Globus pallidus (tissue), 1 donor: Measurements from ENCODE around the gene METRN.

Experiments used
- DNase-seq: peaks from one replicate; pipeline ENCODE4 v3.0.0-alpha.2; 2015; ENCODE audit warnings: low spot score

Gene METRN

DNA sequence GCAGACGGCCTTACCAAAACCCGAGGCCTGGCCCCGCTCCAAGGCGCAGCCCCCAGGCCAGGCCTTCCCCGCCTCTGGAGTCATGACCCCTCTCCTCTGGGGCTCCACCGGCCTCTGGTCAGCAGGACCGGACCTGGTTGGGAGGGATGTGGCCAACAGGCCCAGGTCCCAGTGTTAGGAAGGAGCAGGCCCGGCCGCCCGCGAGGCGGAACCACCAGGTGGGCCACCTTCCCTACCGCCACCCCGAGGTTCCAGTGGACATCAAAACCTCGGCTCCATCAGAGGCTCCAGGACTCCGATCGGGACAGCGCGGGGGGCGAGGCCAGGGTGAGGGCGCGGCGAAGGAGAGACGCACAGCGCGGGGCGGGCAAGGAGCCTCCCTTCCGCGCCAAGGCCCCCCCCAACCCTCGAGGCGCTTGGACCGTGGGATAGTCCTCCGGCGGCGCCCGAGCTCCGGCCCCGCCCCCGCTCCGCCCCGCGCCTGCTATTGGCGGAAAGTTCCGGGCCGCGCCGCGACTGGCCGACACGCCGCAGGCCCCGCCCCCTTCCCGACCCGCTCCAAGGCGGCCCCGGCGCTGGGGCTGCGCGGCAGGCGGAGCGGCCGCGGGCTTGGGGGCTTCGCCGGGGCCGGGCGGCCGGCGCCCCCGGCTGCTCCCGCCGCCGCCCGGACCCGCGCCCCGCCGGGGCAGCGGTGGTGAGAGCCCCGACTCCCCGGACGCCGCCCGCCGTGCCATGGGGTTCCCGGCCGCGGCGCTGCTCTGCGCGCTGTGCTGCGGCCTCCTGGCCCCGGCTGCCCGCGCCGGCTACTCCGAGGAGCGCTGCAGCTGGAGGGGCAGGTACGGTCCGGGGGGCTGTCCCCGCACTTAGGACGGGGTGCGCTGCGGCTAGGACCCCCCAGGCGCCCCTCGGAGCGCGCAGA lies at the start of gene METRN:
Gene METRN (plus strand): TSS at position 561 of the 919 bp plus-strand sequence. CDS start 172 bp downstream, at position 733.
- peak; percentile 90 for DNase-seq

DNA sequence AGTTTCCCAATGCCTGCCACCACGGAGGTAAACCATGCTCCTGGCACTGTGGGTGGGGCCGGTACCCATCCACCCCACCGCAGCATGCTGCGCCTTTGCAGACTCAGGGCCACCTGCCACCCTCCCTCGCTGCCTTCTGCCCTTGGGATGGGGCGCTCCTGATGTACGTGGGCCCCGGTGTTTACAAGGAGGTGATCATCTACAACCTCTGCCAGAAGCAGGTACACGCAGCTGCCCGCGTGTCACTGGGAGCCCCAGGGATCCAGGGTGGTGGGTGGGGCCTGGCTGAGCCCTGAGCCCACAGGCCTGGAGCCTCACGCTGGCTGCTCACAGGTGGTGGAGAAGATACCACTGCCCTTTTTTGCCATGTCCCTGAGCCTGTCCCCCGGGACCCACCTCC lies 48.3 kb upstream of the METRN start:
- DNase-seq, result no peak

DNA sequence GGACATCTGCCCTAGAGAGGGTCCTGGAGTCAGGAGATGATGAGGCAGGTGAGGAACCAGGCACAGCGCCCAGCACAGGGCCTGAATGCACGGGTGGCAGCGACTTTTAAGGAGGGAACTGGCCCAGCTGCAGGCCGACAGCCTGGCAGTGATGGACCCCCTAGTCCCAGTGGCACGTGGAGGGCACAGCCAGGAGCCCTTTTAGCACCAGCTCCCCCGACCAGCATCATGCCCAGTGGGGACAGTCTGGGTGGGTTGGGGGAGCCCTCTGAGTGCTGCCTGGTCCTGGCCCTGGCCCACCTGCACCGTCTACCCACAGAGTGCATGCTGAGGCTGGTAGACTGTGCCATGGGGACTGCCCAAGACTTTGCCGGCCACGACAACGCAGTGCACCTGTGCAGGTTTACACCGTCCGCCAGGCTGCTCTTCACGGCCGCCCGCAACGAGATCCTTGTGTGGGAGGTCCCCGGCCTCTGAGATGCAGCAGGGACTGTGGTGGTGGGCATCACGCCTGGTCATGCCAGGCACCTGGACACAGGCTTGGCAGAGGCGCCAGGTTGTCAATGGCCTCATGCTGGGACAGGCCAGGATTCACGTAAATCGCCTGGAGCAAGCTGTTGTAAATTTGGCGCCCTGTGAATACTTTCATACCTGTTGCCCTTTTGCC lies 47.7 kb upstream of the METRN start:
- DNase-seq, result no peak

DNA sequence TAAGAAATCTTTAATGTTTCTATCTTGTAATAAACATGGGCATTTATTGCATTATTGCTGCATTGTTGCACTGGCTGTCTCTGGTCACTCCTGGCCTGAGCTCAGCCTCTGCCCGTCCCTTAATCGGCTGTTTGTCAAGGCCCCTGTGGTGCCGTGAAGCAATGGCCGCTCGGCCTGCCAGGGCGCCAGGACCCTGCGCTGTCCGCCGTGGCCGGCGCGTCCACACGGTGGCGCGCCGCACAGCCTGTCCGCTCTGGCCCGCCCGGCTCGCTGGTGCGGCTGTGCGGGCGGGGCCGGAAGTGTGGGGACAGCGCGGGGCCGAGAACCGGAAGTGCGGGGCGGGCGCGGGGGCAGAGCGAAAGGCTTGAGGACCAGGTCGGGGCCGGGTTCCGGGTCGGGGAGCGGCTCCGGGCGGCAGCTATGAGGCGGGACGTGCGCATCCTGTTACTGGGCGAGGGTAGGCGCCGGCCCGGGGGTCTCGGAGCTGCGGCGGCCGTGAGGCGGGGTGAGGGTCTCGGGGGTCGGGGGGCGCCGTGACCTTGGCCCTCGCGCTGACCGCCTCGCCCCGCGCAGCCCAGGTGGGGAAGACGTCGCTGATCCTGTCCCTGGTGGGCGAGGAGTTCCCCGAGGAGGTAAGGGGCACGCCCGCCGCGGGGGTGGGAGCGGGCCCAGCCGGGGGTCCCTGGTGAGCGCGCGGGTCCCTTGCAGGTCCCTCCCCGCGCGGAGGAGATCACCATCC lies 47.0 kb upstream of the METRN start, which contains the start of gene RHOT2:
Gene RHOT2 (plus strand): TSS at position 353 of the 739 bp plus-strand sequence. CDS start 68 bp downstream, at position 421.
- peak; percentile 89 for DNase-seq

DNA sequence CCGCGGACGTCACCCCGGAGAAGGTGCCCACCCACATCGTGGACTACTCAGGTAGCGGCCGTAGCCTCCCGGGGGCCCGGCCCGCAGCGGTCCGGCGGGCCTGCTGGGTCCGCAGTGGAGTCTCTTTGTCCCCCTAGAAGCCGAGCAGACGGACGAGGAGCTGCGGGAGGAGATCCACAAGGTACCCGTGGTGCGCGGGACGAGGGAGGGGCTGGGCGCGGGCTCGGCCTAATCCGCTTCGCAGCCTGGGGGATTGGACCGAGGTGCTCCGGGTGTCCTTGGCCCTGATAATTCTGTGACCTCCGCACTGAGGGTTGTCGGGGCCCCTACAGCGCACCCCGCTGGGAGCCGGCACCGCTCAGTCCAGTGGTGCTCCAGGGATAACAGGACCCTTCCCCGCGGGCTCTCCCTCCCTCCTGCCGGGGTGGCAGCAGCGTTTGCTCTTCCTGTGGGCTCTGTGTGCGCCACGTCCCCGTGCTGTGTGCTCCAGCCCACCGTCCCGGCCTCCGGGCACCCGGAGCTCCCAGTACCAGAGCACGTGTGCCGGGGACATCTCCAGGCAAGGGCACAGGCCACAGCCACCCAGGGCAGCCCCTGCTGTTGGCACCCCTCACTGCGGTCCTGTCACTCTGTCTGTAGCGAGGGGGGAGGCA lies 46.3 kb upstream of the METRN start:
- no peak for DNase-seq

DNA sequence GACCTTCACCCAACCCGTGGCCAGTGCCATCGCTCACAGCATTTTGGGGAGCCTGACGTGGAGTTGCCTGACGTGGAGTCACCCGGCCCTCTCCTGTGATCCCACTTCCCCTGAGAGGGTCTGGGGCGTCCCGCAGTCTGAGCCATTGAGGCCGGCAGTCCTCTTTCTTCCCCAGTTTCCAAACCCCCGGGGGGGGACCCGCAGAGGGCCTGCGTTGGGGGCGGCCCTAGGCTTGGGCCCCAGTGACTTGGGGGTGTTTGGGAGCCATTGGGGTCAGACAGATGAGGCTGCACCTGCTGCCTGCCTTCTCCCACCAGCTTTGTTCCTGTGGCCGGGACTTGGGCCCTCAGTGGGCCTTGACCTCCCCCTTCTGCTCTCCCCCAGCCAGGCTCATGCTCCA lies 45.3 kb upstream of the METRN start:
- no peak for DNase-seq

DNA sequence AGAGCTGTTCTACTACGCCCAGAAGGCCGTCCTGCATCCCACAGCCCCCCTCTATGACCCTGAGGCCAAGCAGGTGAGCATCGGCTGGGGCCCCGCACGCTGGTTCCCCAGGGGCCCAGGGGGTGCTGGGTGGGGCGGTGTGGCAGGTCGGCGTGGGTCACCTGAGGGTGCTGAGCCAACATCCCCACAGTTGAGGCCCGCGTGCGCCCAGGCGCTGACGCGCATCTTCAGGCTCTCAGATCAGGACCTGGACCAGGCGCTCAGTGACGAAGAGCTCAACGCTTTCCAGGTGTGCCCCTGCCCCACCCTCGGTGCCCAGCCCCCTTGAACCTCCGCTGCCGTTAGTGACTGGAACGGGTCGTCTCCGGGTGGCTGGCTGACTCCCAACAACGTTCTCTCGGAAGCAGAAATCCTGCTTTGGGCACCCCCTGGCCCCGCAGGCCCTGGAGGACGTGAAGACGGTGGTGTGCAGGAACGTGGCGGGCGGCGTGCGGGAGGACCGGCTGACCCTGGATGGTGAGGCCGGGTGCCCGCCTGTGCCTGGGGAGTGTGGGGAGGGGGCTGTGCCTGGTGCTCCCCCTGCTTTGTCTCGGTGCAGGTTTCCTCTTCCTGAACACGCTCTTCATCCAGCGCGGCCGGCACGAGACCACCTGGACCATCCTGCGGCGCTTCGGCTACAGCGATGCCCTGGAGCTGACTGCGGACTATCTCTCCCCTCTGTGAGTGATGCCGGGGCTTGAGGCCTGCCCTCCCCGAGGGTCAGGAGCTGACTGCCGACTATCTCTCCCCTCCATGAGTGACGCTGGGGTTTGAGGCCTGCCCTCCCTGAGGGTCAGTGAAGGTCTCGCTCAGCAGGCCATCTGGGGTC lies 44.2 kb upstream of the METRN start:
- DNase-seq, result no peak

DNA sequence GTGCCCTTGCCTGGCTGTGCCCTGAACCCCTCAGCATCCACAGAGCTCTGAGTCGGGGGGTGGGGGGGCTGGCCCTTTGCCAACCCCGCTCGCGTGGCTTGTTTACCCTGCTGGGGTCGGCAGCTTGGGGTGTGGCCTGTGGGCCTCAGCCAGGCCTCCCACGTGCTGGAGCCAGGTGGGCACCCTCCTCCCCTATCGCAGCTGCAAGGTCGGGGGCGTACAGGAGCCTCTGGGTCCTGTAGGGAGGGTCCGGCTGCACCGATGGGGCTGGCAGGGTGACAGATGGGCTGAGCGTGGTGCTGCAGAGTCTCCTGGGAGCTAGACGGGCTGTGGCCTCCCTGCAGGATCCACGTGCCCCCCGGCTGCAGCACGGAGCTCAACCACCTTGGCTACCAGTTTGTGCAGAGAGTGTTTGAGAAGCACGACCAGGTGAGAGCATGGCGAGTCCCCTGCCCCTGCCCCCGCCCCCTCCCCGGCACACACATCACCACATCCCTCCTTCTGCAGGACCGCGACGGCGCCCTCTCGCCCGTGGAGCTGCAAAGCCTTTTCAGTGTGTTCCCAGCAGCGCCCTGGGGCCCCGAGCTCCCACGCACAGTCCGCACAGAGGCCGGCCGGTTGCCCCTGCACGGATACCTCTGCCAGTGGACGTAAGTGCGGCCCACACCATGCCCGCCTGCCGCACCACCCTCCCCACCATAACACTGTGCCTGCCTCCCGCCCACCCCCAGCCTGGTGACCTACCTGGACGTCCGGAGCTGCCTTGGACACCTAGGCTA lies 43.4 kb upstream of the METRN start:
- no peak for DNase-seq

DNA sequence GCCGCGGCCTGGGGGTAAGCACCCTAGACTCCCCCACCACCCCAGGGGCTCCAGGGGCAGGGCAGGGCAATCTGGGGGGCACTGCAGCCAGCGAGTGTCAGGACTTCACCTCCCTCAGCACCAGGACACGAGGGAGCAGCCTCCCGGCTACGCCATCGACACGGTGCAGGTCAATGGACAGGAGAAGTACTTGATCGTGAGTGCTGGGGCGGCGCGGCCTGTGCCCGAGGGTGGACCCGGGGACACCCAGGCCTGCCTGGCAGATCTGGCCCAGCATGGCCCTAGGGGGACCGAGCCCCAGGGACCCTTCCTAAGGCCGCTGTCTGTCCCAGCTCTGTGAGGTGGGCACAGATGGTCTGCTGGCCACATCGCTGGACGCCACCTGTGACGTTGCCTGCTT lies 42.5 kb upstream of the METRN start:
- no peak for DNase-seq

DNA sequence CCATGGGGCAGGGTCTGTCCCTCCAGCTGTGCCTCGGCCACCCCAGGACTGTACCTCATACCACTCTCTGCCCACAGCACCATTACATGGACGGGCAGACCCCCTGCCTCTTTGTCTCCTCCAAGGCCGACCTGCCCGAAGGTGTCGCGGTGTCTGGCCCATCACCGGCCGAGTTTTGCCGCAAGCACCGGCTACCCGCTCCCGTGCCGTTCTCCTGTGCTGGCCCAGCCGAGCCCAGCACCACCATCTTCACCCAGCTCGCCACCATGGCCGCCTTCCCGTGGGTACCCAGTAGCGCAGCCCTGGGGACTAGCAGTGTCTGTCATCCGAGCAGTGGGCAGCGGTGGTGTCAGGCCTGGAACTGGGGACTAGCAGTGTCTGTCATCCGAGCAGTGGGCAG lies 42.1 kb upstream of the METRN start:
- no peak for DNase-seq

DNA sequence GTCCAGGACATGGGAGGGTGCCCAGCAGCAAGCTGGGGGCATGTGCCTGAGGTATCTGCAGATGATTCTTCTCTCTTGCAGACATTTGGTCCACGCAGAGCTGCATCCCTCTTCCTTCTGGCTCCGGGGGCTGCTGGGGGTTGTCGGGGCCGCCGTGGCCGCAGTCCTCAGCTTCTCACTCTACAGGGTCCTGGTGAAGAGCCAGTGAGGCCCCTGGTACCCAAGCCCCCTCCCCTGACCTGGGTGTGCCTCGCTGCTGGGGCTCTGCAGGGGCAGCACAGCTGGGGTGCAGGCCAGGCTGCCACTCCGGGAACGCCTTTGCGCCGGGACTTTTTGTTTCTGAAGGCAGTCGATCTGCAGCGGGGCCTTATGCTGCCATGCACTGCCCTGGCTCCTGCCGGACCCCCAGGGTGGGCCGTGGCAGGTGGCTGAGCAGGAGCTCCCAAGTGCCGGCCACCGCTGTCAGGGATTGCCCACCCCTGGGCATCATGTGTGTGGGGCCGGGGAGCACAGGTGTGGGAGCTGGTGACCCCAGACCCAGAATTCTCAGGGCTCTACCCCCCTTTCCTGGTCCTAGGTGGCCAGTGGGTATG lies 41.4 kb upstream of the METRN start:
- no peak for DNase-seq

DNA sequence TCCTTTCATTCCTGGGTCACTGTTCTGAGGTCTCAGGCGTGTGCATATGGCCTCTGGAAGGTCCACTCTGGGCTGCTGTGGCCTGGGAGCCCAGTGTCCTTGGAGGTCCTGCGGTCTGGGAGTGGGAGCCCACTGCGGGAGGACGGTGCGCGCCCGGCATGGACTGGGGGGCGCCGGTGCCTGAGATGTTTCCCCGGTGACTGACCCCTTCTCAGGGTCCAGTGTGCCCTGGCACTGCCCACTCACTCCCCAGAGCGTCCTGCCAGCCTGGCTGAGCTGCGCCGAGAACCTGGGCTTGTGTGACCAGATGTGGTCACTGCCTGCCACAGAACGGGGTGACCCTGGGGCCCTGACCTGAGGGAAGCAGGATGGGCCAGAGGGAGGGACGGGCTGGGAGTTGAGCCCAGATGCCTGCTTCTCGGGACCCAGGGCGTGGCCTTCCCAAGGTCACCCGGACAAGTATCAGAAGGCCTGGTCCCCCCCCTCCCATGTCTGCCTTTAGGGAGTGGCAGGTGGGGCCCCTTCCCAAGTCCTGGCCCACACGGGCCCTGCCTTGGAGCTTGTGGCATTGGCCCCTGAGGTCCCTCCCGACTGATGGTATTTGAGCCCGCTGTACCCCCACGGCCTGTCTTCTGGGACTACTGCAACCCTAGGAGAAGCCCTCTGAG lies 40.6 kb upstream of the METRN start:
- no peak for DNase-seq

DNA sequence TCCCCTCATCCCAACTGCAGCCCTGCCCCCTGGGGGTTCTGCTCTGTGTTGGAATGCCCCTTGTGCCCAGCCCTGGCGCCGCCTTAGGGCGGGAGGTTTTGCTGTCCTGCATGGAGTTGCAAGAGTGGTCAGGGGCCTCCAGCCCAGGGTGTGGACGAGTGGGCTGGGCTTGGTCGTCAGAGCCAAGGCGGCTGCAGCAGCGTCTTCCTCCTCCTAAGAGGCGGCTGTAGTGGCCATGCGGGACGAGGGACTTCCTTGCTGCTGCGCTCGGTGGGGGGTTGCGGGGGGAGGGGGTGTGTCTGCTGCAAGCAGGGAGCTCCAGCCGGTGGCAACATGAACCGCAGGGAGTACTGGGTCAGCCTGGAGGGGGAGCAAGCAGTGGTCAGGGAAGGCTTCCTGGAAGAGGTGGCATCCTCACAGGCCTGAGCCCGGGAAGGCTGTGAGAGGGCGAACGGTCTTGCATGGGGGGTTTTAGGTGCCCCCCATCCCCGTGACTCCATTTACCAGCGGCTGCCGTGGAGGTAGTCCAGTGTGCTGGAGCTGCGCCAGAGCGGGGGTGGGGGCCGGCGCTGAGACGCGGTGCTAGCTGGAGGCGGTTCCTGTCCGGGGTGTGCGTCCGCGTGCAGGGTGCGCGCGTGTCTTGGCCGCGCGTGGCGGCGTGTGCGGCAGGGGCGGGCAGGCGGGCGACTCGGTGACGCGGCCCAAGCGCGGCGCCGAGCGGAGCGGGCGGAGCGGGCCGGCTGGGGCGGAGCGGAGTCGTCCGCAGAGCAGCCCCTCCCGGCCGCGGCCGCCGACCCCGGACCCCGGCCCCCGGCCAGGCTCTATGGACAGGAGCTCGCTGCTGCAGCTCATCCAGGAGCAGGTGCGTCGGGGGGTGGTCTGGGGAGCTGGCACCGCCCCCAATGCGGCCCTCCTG lies 39.7 kb upstream of the METRN start, which contains the start of gene RHBDL1:
Gene RHBDL1 (plus strand): TSS at position 704 of the 916 bp plus-strand sequence. CDS start 120 bp downstream, at position 824.
- no peak for DNase-seq

DNA sequence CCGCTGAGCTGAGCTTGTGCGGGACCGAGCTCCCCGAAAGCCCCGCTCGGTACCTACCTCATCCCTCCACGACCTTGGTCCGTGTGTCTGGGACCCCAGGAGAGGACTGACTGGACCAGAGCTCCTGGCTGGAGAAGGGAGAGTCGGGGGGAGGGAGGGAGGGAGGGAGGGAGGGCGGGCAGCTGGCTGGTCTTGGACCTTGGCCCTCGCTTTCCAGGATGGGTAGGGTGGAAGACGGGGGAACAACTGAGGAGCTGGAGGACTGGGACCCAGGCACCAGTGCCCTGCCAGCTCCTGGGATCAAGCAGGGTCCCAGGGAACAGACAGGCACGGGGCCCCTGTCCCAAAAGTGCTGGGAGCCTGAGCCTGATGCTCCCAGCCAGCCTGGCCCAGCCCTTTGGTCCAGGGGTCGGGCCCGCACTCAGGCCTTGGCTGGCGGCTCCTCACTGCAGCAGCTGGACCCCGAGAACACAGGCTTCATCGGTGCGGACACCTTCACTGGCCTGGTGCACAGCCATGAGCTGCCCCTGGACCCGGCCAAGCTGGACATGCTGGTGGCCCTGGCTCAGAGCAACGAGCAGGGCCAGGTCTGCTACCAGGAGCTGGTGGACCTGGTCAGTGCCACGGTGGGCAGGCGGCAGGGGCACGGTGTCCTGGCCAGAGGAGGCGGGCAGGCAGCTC lies 38.9 kb upstream of the METRN start:
- DNase-seq, result no peak

DNA sequence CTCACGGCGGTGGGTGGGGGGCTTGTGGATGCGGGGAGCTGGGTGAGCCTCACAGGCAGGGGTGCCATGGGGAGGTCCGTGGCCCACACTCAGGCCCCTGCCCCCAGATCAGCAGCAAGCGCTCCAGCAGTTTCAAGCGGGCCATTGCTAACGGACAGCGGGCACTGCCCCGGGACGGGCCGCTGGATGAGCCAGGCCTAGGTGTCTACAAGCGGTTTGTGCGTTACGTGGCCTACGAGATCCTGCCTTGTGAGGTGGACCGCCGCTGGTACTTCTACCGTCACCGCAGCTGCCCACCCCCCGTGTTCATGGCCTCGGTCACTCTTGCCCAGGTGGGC lies 38.4 kb upstream of the METRN start:
- DNase-seq, result no peak

DNA sequence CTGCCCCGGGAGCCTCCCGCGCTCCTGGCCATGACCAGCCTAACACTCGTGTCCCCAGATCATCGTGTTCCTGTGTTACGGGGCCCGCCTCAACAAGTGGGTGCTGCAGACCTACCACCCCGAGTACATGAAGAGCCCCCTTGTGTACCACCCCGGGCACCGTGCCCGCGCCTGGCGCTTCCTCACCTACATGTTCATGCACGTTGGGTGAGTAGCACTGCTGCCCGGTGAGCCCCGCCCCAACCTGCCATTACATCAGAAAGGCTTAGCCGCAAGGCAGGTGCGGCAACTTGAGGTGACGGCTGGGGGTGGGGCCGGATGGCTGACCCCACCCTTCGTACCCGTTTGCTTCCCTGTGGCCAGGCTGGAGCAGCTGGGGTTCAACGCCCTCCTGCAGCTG lies 38.0 kb upstream of the METRN start:
- no peak for DNase-seq
